Loucy (cell line): ENCODE results near the gene TPD52L1.

Experiments
- CTCF ChIP-seq: fragments of 200-600 bp; sonication (generic); conservative IDR thresholded peaks from 2 replicates; pipeline ENCODE4 v1.5.1; 2014; ENCODE audit warnings: mild to moderate bottlenecking, antibody characterized with exemption, low read length
- EZH2phosphoT487 ChIP-seq: fragments of 200-600 bp; IDR thresholded peaks from 2 replicates; pipeline ENCODE4 v1.6.1; 2018; ENCODE audit warnings: antibody characterized with exemption, mild to moderate bottlenecking, moderate library complexity, borderline replicate concordance

GRCh38 chr6:125217369-125217768, 63.8 kb downstream of the TPD52L1 start:
- TF ChIP-seq EZH2phosphoT487 (no peak), CTCF (no peak)
